Measurements from ENCODE around the gene FGD4.
A peak's percentile ranks its signal among the peaks of the same experiment; 100 is the strongest.

Gene FGD4

GRCh38 chr12:32606443-32606842 lies 207.1 kb downstream of the FGD4 start:
- no peak for DNase-seq (ENCODE audit: low read depth in 2 of 2)

- DNase-seq (ENCODE audit: low read depth in 2 of 2): no peak
Measured at GRCh38 chr12:32609966-32610365, 210.6 kb downstream of the FGD4 start.

GRCh38 chr12:32611986-32612385 lies 212.6 kb downstream of the FGD4 start:
- DNase-seq (ENCODE audit: low read depth in 2 of 2): no peak

DNA sequence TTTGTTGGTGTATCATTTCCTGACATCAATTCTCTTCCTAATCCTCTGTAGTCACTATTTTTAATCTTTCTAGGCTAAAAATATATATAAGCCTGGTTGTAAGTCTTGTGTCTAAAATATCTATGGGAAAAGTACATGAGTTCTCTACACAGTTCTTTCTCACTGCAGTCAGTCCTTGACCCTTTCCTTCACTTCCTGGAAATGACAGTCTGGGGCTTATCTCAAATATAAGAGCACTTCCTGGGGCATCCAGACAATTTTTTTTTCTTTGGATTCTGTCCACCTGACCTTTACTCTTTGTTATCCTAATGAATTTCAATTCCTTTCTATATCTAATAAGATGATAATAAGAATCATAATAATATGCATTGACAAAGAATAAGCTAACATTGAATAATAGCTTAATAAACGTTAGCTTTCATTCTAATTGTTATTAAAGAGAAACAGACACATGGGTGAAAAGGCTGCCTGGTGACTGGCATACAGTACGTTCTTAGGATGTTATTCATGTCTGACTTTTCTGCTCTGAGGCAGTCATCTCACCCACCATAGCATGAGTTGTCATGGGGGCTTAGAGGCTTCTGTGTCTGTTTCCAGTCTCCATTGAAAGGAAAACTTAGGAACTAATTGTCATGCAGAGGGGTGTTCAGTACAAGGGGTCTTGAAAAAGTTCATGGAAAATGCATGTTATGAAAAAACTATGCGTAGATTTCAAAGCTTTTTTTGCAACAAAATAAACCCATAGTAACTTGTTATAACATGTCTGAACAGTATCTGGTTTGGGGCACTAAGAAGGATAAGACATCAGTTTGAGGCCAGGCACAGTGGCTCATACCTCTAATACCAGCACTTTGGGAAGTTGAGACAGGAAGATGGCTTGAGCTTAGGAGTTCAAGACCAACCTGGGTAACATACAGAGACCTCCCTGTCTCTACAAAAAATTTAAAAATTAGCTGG lies 213.6 kb downstream of the FGD4 start:
- DNase-seq (ENCODE audit: low read depth in 2 of 2): no peak

GRCh38 chr12:32615441-32615840 lies 216.1 kb downstream of the FGD4 start:
- DNase-seq (ENCODE audit: low read depth in 2 of 2): no peak

DNA sequence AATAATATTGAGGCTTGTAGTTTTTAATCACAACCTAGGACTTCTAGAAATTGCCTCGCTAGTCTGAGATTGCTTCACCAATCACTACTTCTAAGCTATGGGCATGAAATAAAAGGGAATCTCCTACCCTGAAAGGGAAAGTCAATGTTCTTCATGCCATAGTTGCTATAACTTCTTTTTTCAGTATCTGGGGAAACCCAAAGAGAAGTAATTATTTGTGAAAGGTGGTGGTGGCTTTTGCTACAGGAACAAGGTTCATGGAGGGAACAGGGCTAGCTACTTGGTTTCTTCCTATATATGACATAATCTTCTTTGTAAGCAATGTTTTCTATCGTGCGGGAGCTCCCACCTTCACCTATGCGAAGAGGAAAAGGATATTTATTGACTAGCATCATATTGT lies 218.2 kb downstream of the FGD4 start:
- DNase-seq (ENCODE audit: low read depth in 2 of 2): no peak

GRCh38 chr12:32618115-32618514 lies 218.8 kb downstream of the FGD4 start:
- DNase-seq (ENCODE audit: low read depth in 2 of 2): no peak

GRCh38 chr12:32627976-32628375 lies 228.6 kb downstream of the FGD4 start:
- DNase-seq (ENCODE audit: low read depth in 2 of 2): no peak

GRCh38 chr12:32641287-32641901 lies 242.0 kb downstream of the FGD4 start:
- no peak for DNase-seq (ENCODE audit: low read depth in 2 of 2)

GRCh38 chr12:32644431-32644830 lies 245.1 kb downstream of the FGD4 start:
- no peak for DNase-seq (ENCODE audit: low read depth in 2 of 2)

GRCh38 chr12:32647275-32647674 lies 247.9 kb downstream of the FGD4 start:
- DNase-seq (ENCODE audit: low read depth in 2 of 2): no peak

DNA sequence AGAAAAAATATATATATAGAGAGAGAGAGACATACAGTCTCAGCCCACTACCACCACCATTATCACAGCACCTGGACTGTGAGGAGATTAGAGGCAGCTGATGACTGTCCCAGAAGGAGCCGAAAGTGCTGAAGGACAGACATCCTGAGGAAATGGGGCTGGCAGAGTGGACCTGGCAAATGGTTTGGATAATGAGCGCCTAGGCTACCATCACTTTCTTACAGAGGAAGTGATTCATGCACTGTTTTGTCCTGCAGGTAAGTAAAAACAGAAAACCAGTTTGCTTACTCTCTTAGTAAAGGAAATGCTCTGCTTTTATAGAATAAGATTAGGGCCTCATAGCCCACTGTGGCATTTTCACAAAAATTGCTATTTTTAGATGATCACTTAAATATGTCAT lies 251.2 kb downstream of the FGD4 start:
- DNase-seq (ENCODE audit: low read depth in 2 of 2): no peak

DNA sequence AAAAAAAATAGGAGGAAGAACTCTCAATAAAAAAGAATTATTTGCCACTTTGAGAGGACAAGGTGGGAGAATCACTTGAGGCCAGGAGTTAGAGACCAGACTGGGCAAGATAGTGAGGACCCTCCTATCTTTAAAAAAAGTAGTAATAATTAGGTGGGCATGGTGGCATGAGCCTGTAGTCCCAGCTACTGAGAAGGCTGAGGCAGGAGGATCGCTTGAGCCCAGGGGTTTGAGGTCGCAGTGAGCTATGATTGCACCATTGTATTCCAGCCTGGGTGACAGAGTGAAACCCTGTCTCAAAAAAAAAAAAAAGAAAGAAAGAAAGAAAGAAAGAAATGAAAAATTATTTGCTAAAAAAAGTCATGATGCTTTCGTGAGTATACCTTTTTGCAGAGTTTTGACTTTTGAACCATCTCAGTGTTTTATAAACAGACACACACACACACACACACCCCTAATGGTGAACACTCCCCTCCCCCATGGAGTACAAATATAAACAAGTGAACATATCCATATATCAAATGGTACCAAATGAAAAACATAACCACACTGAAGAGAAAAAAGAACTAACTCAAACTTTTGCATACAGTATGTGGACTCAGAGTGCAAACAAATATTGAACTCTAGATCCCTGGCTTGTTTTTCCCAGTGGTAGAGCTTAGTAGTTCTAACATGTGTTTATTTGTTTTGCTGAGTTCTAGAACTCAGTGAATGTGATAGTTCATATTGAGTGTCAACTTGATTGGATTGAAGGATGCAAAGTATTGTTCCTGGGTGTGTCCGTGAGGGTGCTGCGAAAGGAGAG lies 252.0 kb downstream of the FGD4 start:
- no peak for DNase-seq (ENCODE audit: low read depth in 2 of 2)

DNA sequence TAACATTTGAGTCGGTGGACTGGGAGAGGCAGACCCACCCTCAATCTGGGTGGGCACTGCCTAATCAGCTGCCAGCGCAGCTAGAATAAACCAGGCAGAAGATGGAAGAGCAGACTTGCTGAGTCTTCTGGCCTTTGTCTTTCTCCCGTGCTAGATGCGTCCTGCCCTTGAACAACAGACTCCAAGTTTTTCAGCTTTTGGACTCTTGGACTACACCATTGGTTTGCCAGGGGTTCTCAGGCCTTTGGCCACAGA lies 252.5 kb downstream of the FGD4 start:
- DNase-seq (ENCODE audit: low read depth in 2 of 2): no peak

- DNase-seq (ENCODE audit: low read depth in 2 of 2): no peak
Measured at GRCh38 chr12:32659908-32660440, 260.6 kb downstream of the FGD4 start.

DNA sequence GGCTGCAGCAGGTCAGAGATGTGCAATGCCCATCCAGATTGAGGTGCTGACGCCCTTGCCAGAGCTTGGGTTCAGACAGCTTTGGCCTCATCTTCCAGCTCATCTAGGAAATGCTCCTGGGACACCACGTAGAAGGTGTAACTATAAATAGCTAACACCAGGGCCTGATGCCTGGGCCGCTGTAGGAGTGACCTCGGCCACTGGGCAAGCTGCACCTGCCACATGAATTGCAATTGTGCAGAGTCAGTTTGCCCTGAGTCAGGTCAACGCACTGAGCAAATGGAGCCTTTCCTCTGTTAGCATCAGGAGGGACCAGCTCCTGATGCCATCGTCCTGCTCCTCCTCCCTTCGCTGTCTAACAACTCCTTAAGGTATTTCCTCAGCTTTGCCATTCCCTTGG lies 262.3 kb downstream of the FGD4 start:
- no peak for DNase-seq (ENCODE audit: low read depth in 2 of 2)

GRCh38 chr12:32662665-32663064 lies 263.3 kb downstream of the FGD4 start:
- DNase-seq (ENCODE audit: low read depth in 2 of 2): no peak

GRCh38 chr12:32666018-32666417 lies 266.7 kb downstream of the FGD4 start:
- no peak for DNase-seq (ENCODE audit: low read depth in 2 of 2)

DNA sequence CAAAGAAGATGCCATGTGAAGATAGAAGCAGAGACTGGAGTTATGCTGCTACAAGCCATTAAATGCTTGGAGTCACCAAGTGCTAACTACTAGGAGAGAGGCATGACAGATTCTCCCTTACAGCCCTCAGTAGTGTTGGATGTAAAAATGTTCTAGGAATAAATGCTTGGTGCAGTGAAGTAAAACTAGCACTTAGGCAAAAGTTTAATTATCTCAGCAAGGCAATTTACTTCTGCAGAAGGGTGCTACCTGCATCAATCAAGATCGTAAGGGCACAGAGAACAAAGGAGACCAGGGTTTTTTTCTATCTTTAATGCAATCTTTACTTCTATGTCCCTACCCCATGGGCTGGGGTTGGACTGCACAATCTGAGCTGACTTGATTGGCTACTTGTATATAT lies 270.2 kb downstream of the FGD4 start:
- no peak for DNase-seq (ENCODE audit: low read depth in 2 of 2)

DNA sequence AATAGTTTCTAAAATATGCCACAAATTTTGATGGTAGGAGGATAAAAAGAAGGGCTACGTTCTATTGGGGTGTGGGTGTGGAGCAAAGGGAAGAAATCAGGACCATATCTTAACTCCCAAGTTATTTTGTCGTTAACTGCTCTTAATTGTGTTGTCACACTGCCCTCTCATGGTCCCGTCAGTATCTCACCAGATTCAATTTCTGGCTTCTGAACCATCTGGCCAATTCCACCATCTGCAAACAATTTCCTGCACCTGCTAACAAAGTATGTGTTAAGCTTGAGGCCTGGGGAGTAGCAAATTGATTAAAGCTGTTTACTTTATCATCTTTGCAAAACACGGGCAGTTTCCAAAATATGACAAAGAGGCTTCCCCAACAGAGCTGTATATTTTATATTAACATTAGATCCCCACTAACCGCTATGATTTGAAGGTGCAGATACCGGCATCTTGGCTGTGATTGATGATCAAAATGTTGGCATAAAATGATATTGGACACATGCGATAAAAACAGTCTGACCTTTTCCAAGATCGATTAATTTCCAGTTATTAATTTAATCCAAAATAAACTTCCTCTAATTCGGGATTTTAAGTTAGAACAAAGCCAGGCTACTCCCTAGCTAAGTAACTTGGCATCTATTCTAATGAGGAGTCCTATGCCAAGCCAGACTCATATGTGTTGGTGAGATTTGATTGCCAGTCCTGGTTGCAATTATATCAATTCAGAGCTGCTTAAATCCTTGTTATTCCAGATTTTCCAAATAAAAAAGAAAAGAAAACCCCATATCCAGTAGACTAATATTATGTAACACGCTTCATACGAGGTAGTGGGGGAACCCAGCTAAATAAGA lies 272.8 kb downstream of the FGD4 start:
- no peak for DNase-seq (ENCODE audit: low read depth in 2 of 2)

GRCh38 chr12:32679091-32679919 lies 279.9 kb downstream of the FGD4 start, which contains the start of gene DNM1L:
Gene DNM1L (plus strand): TSS chr12:32679301. CDS start chr12:32679364, 63 bp downstream.
- DNase-seq (ENCODE audit: low read depth in 2 of 2): peak; percentile 84 to 86
